PC-3 (cell line): ENCODE data around the gene TCN2. TPM values are rescaled to one million over a fixed set of nuclear protein-coding genes. Genes with fewer than 3 reads are reported as not detected.
"Not testable (repeated sequence)": the region's sequence is repeated elsewhere in the genome, so short reads cannot be mapped to it uniquely, and the experiment has no call there.

Experiments used
- ATAC-seq: fragments of 200-7000 bp; cut with Tn5 transposase; 2 replicates; pipeline ENCODE4 v1.9.1; 2020; ENCODE audit warnings: mild to moderate bottlenecking, moderate library complexity
- BruUV-seq: library from RNA; stranded (reverse); fragments of 400-500 nt; replicated peaks from 2 replicates; lab custom pipeline; 2021; lab: Mats Ljungman, UMichigan
- CTCF ChIA-PET: fragments of 300-600 bp; sonication (Branson Sonifier 250); formaldehyde crosslinking; loops from one replicate; lab custom pipeline; 2022; ENCODE audit warnings: antibody characterized with exemption; lab: Charles Lee
- POLR2A ChIA-PET: fragments of 300-600 bp; sonication (Branson Sonifier 250); formaldehyde crosslinking; loops from one replicate; lab custom pipeline; 2022; ENCODE audit warnings: antibody characterized with exemption; ENCODE audit not compliant: unreplicated experiment; lab: Charles Lee
- DNase-seq: peaks from one replicate; pipeline ENCODE4 v3.0.0-alpha.2; 2015
- H2AFZ ChIP-seq: fragments of 300-600 bp; sonication (generic); 2 replicates; pipeline ENCODE4 v1.6.0; 2016; ENCODE audit warnings: antibody characterized with exemption, low read length
- H3F3A ChIP-seq: fragments of 300-600 bp; sonication (generic); one replicate; pipeline ENCODE4 v1.6.0; 2017; ENCODE audit warnings: antibody characterized with exemption, low read length, control low read depth, mild to moderate bottlenecking; ENCODE audit not compliant: unreplicated experiment
- H3K27ac ChIP-seq: fragments of 300-600 bp; sonication (generic); 2 replicates; pipeline ENCODE4 v1.5.1; 2016; ENCODE audit warnings: mild to moderate bottlenecking, low read length
- H3K27me3 ChIP-seq: fragments of 300-600 bp; sonication (generic); 2 replicates; pipeline ENCODE4 v1.6.1; 2016; ENCODE audit warnings: low read length, mixed read lengths
- H3K36me3 ChIP-seq: fragments of 300-600 bp; sonication (generic); 2 replicates; pipeline ENCODE4 v1.6.1; 2016; ENCODE audit warnings: low read depth, mixed run types, low read length, mixed read lengths
- H3K4me1 ChIP-seq: fragments of 300-600 bp; sonication (generic); 2 replicates; pipeline ENCODE4 v1.5.1; 2016; ENCODE audit warnings: low read length; ENCODE audit not compliant: insufficient read depth
- H3K4me2 ChIP-seq: fragments of 300-600 bp; sonication (generic); 2 replicates; pipeline ENCODE4 v1.6.0; 2016; ENCODE audit warnings: low read length
- H3K4me3 ChIP-seq: fragments of 300-600 bp; sonication (generic); 2 replicates; pipeline ENCODE4 v1.5.1; 2016; ENCODE audit warnings: mild to moderate bottlenecking, low read length, mixed read lengths
- H3K79me2 ChIP-seq: fragments of 300-600 bp; sonication (generic); 2 replicates; pipeline ENCODE4 v1.6.1; 2017; ENCODE audit warnings: low read length, mixed read lengths
- H3K9ac ChIP-seq: fragments of 300-600 bp; sonication (generic); 2 replicates; pipeline ENCODE4 v1.6.0; 2016; ENCODE audit warnings: mild to moderate bottlenecking, low read length
- H3K9me2 ChIP-seq: fragments of 300-600 bp; sonication (generic); replicated peaks from 2 replicates; pipeline ENCODE4 v1.6.1; 2016; ENCODE audit warnings: mixed run types, low read length, mixed read lengths
- H3K9me3 ChIP-seq: fragments of 300-600 bp; sonication (generic); 2 replicates; pipeline ENCODE4 v1.6.1; 2016; ENCODE audit warnings: low read length, mixed read lengths
- H4K20me1 ChIP-seq: fragments of 300-600 bp; sonication (generic); 2 replicates; pipeline ENCODE4 v1.6.1; 2016; ENCODE audit warnings: low read length, mixed read lengths
- CTCF ChIP-seq: fragments of 300-600 bp; sonication (generic); conservative IDR thresholded peaks from 2 replicates; pipeline ENCODE4 v1.5.1; 2017; ENCODE audit warnings: antibody characterized with exemption, low read depth, mild to moderate bottlenecking, low read length
- EZH2 ChIP-seq: fragments of 300-600 bp; sonication (generic); IDR thresholded peaks from one replicate; pipeline ENCODE4 v1.6.1; 2017; ENCODE audit warnings: antibody characterized with exemption, mild to moderate bottlenecking, low read length; ENCODE audit not compliant: unreplicated experiment
- EZH2phosphoT487 ChIP-seq: fragments of 300-600 bp; sonication (generic); IDR thresholded peaks from 2 replicates; pipeline ENCODE4 v1.6.1; 2018; ENCODE audit warnings: mild to moderate bottlenecking, antibody characterized with exemption, low read length, borderline replicate concordance
- intact Hi-C: fragments of 100-400 bp; cut with micrococcal nuclease; formaldehyde crosslinking; loops from 2 replicates; pipeline ENCODE4 v1.9.0; 2023
- total RNA-seq: library from RNA; depleted of rRNA; stranded (reverse); fragments of >200 nt; gene quantifications from 2 replicates; pipeline ENCODE4 v1.2.3, GENCODE V29; 2014

TCN2 gene
- total RNA-seq, 1 experiment from 2014 or later = 1.7 TPM

- Histone ChIP-seq H4K20me1 (no peaks in the 10 kb centered on the region), H3K9me3 (no peaks in the 10 kb centered on the region), H3K9me2 (no peaks in the 10 kb centered on the region), H3F3A (no peaks in the 10 kb centered on the region), H3K4me2 (no peak overlapping the region), H3K27ac (no peak overlapping the region), H3K36me3 (no peaks in the 10 kb centered on the region), H3K79me2 (no peaks in the 10 kb centered on the region), H3K9ac (no peak overlapping the region), H2AFZ (no peak overlapping the region), H3K27me3 (no peaks in the 10 kb centered on the region), H3K4me3 (no peak overlapping the region), H3K4me1 (no peaks in the 10 kb centered on the region)
- intact Hi-C loops = no loop called here
- no TSS peak for BruUV-seq
- ATAC-seq = no peak
- DNase-seq = no peak
- CTCF ChIA-PET = interaction anchor here (0.6 kb wide), 1 partner anchor 238 kb away, joined by 4 read pairs; no protein-coding TSS in a partner anchor
- TF ChIP-seq EZH2phosphoT487 = no peak
- TF ChIP-seq CTCF = no peak
- no peak for TF ChIP-seq EZH2
- POLR2A ChIA-PET = no interaction called here
Measured at GRCh38 chr22:30565341-30565740, 41.6 kb upstream of the TCN2 start.

GRCh38 chr22:30566125-30566524 lies 40.8 kb upstream of the TCN2 start:
- Histone ChIP-seq H3K9me2 (no peaks in the 10 kb centered on the region), H3K9me3 (no peaks in the 10 kb centered on the region), H3K9ac (no peak overlapping the region), H3K27me3 (no peaks in the 10 kb centered on the region), H3K4me2 (no peak overlapping the region), H3F3A (no peaks in the 10 kb centered on the region), H3K27ac (no peak overlapping the region), H3K36me3 (no peaks in the 10 kb centered on the region), H4K20me1 (no peaks in the 10 kb centered on the region), H3K4me3 (no peak overlapping the region), H2AFZ (no peak overlapping the region), H3K79me2 (no peaks in the 10 kb centered on the region), H3K4me1 (no peaks in the 10 kb centered on the region)
- DNase-seq (peak; percentile 22), ATAC-seq (peak; percentile 48)
- intact Hi-C loops = no loop called here
- BruUV-seq = no TSS peak
- POLR2A ChIA-PET = no interaction called here
- CTCF ChIA-PET = no interaction called here
- TF ChIP-seq CTCF (no peak), EZH2phosphoT487 (no peak), EZH2 (no peak)

- H3F3A ChIP-seq, CTCF ChIA-PET, H3K36me3 ChIP-seq, H3K9me2 ChIP-seq, H3K79me2 ChIP-seq, H3K9ac ChIP-seq, H3K27ac ChIP-seq, H3K4me3 ChIP-seq, H3K27me3 ChIP-seq, intact Hi-C loops, ATAC-seq, POLR2A ChIA-PET, H3K4me1 ChIP-seq, H2AFZ ChIP-seq, H4K20me1 ChIP-seq, BruUV-seq, DNase-seq, H3K4me2 ChIP-seq, H3K9me3 ChIP-seq: not testable (repeated sequence)
Measured at GRCh38 chr22:30567277-30567676, 39.7 kb upstream of the TCN2 start.
